ENCODE results near the gene MTRR.

DNA sequence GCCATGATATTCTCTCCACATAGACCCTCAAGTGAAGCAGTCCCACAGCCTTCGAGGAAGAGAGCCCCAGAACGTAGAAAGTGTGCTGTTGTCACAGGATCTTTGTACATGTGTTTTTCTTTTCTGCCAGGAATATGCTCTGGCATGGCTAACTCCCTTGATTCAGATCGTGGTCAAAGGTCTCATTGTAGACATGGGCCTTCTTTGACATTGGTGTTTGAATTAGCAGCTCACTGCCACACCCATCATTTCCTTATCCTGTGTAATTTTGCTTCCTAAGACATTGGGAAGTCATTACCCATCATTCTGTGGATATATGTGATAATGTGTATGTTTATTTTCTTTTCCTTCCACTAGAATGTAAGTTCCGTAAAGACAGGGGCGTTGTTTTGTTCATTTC lies 25.5 kb downstream of the MTRR start:
- TF ChIP-seq, protein P1, sequence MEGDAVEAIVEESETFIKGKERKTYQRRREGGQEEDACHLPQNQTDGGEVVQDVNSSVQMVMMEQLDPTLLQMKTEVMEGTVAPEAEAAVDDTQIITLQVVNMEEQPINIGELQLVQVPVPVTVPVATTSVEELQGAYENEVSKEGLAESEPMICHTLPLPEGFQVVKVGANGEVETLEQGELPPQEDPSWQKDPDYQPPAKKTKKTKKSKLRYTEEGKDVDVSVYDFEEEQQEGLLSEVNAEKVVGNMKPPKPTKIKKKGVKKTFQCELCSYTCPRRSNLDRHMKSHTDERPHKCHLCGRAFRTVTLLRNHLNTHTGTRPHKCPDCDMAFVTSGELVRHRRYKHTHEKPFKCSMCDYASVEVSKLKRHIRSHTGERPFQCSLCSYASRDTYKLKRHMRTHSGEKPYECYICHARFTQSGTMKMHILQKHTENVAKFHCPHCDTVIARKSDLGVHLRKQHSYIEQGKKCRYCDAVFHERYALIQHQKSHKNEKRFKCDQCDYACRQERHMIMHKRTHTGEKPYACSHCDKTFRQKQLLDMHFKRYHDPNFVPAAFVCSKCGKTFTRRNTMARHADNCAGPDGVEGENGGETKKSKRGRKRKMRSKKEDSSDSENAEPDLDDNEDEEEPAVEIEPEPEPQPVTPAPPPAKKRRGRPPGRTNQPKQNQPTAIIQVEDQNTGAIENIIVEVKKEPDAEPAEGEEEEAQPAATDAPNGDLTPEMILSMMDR (IDR thresholded peaks at IDR 0.05; ENCODE audit: control extremely low read depth in 1 of 3, insufficient read depth in 1 of 3, low read depth in 1 of 3, low read length in 3 of 3), result no peak
- no peak for TF ChIP-seq HDAC2 (IDR thresholded peaks at IDR 0.05; ENCODE audit: borderline replicate concordance in 1 of 2, low read depth in 2 of 2, low read length in 2 of 2)
- no peak for TF ChIP-seq TAF1 (IDR thresholded peaks at IDR 0.05; ENCODE audit: low read depth, low read length)
- TF ChIP-seq SIN3A (conservative IDR thresholded peaks at IDR 0.05 in 1 of 2, IDR thresholded peaks at IDR 0.05 in 1 of 2; ENCODE audit: low read depth in 1 of 2, low read length in 2 of 2), result no peak
- TF ChIP-seq POLR2A (IDR thresholded peaks at IDR 0.05; ENCODE audit: control extremely low read depth in 1 of 2, low read depth in 2 of 2, low read length in 2 of 2), result no peak

All from H1 (cell line).